ENCODE data around the gene SNX5. TPM values are rescaled to one million over a fixed set of nuclear protein-coding genes. Genes with fewer than 3 reads are reported as not detected.
A peak's percentile ranks its signal among the peaks of the same experiment; 100 is the strongest.

Gene SNX5
- total RNA-seq, 1 donor from 2014 or later: 32.7 TPM

DNA sequence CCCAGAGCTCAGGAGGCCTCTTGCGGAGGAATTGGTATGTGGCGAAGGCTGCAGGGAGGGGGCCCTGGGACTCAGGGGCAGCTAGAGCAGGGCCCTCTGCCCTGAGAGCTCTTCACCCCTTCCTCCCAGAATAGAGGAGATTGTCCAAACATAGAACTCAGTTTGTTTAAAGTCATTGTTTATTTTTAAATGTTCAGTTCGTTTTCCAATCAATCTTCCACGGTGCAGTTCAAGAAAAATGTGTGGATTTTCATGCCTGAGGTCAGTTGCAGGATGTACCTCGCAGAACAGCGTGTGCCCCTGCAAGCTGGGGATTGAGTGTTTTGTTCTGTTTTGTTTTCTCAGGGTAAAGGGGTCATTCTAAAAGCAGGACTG, 37.4 kb upstream of the SNX5 start:
- intact Hi-C loops (cut with DNase I): no loop called here
- TF ChIP-seq, protein P1, sequence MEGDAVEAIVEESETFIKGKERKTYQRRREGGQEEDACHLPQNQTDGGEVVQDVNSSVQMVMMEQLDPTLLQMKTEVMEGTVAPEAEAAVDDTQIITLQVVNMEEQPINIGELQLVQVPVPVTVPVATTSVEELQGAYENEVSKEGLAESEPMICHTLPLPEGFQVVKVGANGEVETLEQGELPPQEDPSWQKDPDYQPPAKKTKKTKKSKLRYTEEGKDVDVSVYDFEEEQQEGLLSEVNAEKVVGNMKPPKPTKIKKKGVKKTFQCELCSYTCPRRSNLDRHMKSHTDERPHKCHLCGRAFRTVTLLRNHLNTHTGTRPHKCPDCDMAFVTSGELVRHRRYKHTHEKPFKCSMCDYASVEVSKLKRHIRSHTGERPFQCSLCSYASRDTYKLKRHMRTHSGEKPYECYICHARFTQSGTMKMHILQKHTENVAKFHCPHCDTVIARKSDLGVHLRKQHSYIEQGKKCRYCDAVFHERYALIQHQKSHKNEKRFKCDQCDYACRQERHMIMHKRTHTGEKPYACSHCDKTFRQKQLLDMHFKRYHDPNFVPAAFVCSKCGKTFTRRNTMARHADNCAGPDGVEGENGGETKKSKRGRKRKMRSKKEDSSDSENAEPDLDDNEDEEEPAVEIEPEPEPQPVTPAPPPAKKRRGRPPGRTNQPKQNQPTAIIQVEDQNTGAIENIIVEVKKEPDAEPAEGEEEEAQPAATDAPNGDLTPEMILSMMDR (IDR thresholded peaks at IDR 0.05): no peak
- no peaks in the 10 kb centered on the region for H3K9me3 ChIP-seq
- no peaks in the 10 kb centered on the region for H3K4me1 ChIP-seq
- H3K36me3 ChIP-seq: no peaks in the 10 kb centered on the region
- H3K27me3 ChIP-seq: no peaks in the 10 kb centered on the region
- H3K4me3 ChIP-seq: no peak overlapping the region
- H3K27ac ChIP-seq: no peak overlapping the region
- no peak for DNase-seq (ENCODE audit: low spot score in 2 of 2)

DNA sequence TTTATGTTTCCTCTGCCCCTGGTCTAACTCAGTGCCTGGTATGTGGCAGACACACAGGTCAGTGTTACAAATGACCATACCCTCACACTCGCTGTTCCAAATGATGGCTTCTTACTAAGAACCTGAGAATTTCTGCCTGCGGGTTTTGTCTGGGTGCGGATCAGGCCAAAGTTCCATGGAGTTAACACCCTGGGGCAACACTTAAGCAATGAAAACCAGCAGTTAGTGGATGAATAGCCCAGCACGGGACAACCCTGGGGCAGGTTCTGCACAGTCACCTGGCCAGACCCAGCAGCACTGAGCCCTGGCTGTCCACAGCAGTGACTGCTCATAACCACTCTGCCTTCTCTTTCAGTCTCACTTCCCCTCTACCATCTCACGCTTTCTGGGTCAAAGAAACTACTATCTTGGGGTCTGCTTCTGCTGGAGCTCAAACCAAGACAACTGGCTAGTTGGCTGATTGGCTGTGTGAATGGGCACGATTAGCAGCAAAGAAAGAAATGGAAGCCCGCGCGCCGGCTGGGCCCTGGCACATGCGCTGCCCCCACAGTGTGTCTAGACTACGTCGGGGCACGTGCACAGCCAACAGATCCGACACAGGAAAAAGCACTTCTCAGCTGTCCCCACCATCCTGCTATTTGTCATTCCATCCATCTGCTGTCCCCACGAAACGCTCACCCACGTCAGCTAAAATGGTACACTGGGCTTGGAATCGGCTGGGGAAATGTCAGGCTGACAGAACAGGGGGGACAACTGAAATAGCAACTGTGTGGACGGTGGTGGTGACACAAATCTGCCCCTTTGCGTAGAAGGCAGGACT, 36.8 kb upstream of the SNX5 start:
- no peak for DNase-seq (ENCODE audit: low spot score in 2 of 2)
- Histone ChIP-seq H3K36me3 (no peaks in the 10 kb centered on the region), H3K27me3 (no peaks in the 10 kb centered on the region), H3K4me1 (no peaks in the 10 kb centered on the region), H3K4me3 (no peak overlapping the region), H3K27ac (no peak overlapping the region), H3K9me3 (no peaks in the 10 kb centered on the region)
- TF ChIP-seq, protein P1 (IDR thresholded peaks at IDR 0.05): no peak
- intact Hi-C loops (cut with DNase I): no loop called here

DNA sequence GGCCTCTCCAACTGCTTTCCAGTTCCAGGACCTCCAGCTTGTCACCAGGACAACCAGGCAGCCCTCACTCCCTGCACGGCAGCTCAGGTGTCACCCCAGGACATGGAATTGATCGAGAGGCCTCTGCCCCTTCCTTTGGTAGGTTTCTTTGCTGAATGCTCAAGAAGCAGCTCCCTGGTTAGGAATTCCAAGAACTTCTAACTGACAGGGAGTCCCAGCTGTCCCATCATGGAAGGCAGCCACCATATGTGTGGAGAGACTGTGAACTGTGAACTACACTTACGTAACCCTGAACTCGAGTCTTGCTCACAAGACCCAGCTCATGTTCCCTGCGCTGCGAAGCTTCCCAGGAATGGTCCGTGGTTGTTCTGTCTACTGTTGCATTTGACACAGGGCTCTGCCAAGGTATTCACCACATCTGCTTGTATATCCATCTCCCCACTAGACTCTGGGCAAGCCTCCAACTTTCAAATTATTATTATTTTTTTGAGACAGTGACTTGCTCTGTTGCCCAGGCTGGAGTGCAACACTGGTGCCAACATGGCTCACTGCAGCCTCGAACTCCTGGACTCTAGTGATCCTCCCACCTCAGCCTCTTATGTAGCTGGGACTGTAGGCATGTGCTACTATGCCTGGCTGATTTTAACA, 35.9 kb upstream of the SNX5 start:
- intact Hi-C loops (cut with DNase I): no loop called here
- Histone ChIP-seq H3K27ac (no peak overlapping the region), H3K4me1 (no peaks in the 10 kb centered on the region), H3K27me3 (no peaks in the 10 kb centered on the region), H3K36me3 (no peaks in the 10 kb centered on the region), H3K9me3 (no peaks in the 10 kb centered on the region), H3K4me3 (no peak overlapping the region)
- TF ChIP-seq, protein P1 (IDR thresholded peaks at IDR 0.05): no peak
- DNase-seq (ENCODE audit: low spot score in 2 of 2): no peak

DNA sequence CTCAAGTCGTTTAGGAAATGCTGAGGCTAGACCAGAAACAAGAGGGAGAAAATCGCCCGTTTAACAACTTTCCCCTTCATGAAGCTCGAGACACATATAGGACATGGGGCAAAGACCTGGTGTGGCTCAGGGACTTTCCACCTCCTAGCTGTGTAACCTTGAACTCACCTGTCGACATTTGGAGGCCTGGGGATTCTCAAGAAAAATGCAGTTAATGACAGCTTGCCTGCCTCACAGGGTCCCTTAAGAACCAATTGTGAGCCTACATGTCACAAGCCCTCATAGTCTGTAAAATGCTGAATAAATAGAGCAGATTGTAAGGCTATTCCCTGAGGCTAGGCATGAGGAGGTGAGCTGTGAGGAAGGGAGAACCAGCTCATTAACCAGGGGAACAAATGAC, 35.3 kb upstream of the SNX5 start:
- Histone ChIP-seq H3K4me1 (no peaks in the 10 kb centered on the region), H3K36me3 (no peaks in the 10 kb centered on the region), H3K27me3 (no peaks in the 10 kb centered on the region), H3K9me3 (no peaks in the 10 kb centered on the region), H3K27ac (no peak overlapping the region), H3K4me3 (no peak overlapping the region)
- DNase-seq (ENCODE audit: low spot score in 2 of 2): no peak
- intact Hi-C loops (cut with DNase I): no loop called here
- TF ChIP-seq, protein P1 (IDR thresholded peaks at IDR 0.05): no peak

DNA sequence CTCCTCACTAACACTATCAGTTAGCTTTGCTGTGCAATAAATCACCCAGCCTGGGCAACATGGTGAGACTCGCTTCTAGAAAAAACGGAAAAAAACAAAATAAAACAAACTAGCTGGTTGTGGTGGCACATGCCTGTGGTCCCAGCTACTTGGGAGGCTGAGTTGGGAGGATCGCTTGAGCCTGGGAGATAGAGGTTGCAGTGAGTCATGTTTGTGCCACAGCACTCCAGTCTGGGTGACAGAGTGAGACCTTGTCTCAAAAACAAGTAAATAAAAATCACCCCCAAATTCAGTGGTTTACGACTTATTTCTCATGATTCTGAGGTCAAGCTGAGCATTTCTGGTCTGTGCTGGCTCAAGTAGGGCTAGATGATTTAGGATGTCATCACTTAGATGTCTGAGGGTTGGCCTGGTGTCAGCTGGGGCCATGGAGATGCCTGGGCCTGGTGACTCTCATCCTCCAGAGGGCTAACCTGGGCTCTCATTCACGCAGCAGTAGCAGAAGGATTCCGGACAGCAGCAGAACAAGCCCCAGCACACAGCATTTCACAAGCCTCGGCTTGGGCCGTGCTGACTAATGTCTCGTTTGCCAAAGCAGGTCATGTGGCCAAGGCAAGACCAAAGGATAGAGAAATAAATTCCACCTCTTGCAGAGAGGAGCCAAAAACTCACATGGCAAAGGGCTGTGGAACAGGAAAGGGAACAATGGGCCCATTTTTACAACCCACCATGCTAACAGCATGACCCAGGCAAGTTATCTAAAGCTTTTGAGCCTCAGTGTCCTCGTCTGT, 32.7 kb upstream of the SNX5 start:
- H3K4me1 ChIP-seq: no peaks in the 10 kb centered on the region
- intact Hi-C loops (cut with DNase I): no loop called here
- DNase-seq (ENCODE audit: low spot score in 2 of 2): peak; percentile 26 to 83
- no peaks in the 10 kb centered on the region for H3K36me3 ChIP-seq
- no peak overlapping the region for H3K27ac ChIP-seq
- TF ChIP-seq, protein P1 (IDR thresholded peaks at IDR 0.05): no peak
- no peaks in the 10 kb centered on the region for H3K27me3 ChIP-seq
- no peak overlapping the region for H3K4me3 ChIP-seq
- H3K9me3 ChIP-seq: no peaks in the 10 kb centered on the region
